Stomach (tissue), 9 donors: ENCODE results near the gene SORCS2. TPM values are rescaled to one million over a fixed set of nuclear protein-coding genes. Genes with fewer than 3 reads are reported as not detected.
"Not testable (repeated sequence)": the region's sequence is repeated elsewhere in the genome, so short reads cannot be mapped to it uniquely, and the experiment has no call there.

Experiments used
- DNase-seq, 2 donors: peaks; one replicate each; pipeline versions ENCODE4 v3.0.0 to v3.0.0-alpha.2; 2013 to 2019
- H3K27ac ChIP-seq, 5 donors: fragments of 200-600 bp in 4 of 5; sonication (generic) in 4 of 5; one replicate each; pipeline ENCODE4 v1.5.1; 2013 to 2019; ENCODE audit warnings: mild to moderate bottlenecking in 1 of 5, moderate library complexity in 1 of 5
- H3K27me3 ChIP-seq, 3 donors: fragments of 200-600 bp; sonication (generic); one replicate each; pipeline ENCODE4 v1.5.1; 2017 to 2019; ENCODE audit warnings: mixed run types in 1 of 3
- H3K36me3 ChIP-seq, 4 donors: fragments of 200-600 bp; sonication (generic); 1 replicate in 3 of 4; 2 replicates in 1 of 4; pipeline ENCODE4 v1.5.1; 2016 to 2019
- H3K4me1 ChIP-seq, 4 donors: fragments of 200-600 bp; sonication (generic); one replicate each; pipeline ENCODE4 v1.5.1; 2016 to 2019
- H3K4me3 ChIP-seq, 4 donors: fragments of 200-600 bp; sonication (generic) in 3 of 4; one replicate each; pipeline ENCODE4 v1.5.1; 2016 to 2019; ENCODE audit warnings: mild to moderate bottlenecking in 1 of 4
- H3K9me3 ChIP-seq, 4 donors: fragments of 200-600 bp; sonication (generic); one replicate each; pipeline ENCODE4 v1.5.1; 2016 to 2019
- EP300 ChIP-seq: sonication (generic); formaldehyde crosslinking; IDR thresholded peaks from one replicate; pipeline ENCODE4 v1.6.1; 2017; ENCODE audit warnings: antibody characterized with exemption
- POLR2A ChIP-seq, 4 donors: fragments of 450-650 bp; IDR thresholded peaks; one replicate each; pipeline ENCODE4 v1.6.1; 2016; ENCODE audit warnings: antibody characterized with exemption in 4 of 4, control low read depth in 2 of 4, mild to moderate bottlenecking in 1 of 4, moderate library complexity in 1 of 4
- POLR2AphosphoS5 ChIP-seq, 3 donors: sonication (generic); formaldehyde crosslinking; IDR thresholded peaks; one replicate each; pipeline ENCODE4 v1.6.1; 2016; ENCODE audit warnings: antibody characterized with exemption in 3 of 3
- WGBS, 5 donors: extraction: QIAGEN DNeasy Blood & Tissue Kit in 3 of 5; methylation state at CpG; one replicate each; pipeline versions ENCODE4 v1.1.5 to v1.1.7; 2013 to 2018; 5-methylcytosine and 5-hydroxymethylcytosine counted together
- intact Hi-C: fragments of 100-400 bp; cut with DNase I; formaldehyde crosslinking; loops from one replicate; pipeline ENCODE4 v1.15.1; 2023; ENCODE audit warnings: low total_unique reads
- polyA plus RNA-seq, 3 donors: library from polyadenylated mRNA; stranded (reverse); fragments of 200-250 nt; gene quantifications; one replicate each; pipeline ENCODE4 v1.2.3, GENCODE V29; 2013
- total RNA-seq, 5 donors: library from RNA; depleted of rRNA; stranded (reverse); fragments of >200 nt; gene quantifications; one replicate each; pipeline versions ENCODE4 v1.1.0 to v1.2.3, GENCODE V29; 2014 to 2016
- TF ChIP-seq, protein P1 (sequence below), 7 experiments: fragments of 450-650 bp in 4 of 7; fragments of 200-600 bp in 3 of 7; sonication (generic) in 3 of 7; IDR thresholded peaks; one replicate each; pipeline ENCODE4 v1.5.1; 2016 to 2019; ENCODE audit warnings: antibody characterized with exemption in 7 of 7, control low read depth in 2 of 7, mild to moderate bottlenecking in 1 of 7
- donor health status: healthy with polysubstance abuse.
- donor health status: Bipolar disorder and iron deficiency.
- donor health status: healthy.

The SORCS2 gene
- total and polyA plus RNA-seq, 8 donors: under 0.01 to 13.0 (median 0.50) TPM; not detected in 1

DNA sequence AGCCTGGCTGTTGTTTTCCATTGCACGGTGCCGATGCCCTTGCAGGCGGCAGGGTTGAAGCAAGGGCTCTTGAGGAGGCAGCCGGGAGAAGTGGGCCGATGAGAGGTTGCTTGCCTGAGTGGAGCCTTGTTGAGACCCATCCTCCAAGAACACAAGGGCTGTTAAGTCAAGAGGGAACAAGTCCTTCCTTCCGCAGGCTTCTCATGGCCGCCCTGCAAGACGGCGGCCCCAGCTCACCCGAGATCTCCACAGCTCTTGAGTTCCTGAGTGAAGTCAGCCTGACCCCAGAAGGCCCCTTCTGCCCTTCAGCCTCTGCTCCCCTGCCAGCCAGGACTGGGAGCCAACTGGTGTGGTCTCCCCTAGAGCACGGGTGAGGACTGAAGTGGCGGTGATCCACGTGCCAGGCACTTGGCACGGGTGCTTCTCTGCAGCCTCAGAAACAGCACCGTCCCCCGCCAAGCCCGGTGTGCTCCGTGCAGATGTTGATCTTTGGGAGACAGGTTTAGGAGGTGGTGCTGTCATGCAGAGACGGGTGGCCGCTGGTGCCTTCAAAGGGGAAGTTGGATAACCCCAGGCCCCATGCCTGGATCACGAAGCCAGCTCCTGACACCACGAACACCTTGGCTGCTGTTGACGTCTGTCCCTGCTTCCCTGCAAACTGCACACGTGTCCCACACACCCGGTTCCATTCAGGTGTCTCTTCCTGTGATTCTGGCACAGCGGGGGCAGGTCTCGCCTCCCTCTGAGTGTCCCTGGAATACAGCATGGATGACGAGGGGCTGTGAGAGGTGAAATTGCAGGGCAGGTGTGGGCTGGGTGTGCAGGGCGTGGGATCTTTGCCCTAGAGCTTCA is 406.8 kb downstream of the SORCS2 start:
- Histone ChIP-seq H3K4me1 (no peaks in the 10 kb centered on the region), H3K4me3 (no peak overlapping the region), H3K9me3 (peaks cover 0 to 13% (median 0%) of the 10 kb centered on the region in 4 donors), H3K27ac (no peak overlapping the region), H3K36me3 (no peaks in the 10 kb centered on the region), H3K27me3 (peaks cover 0 to 32% (median 4%) of the 10 kb centered on the region in 3 donors)
- no peak for DNase-seq
- no peak for TF ChIP-seq EP300
- TF ChIP-seq POLR2A (IDR thresholded peaks at IDR 0.05): no peak
- TF ChIP-seq POLR2AphosphoS5 (IDR thresholded peaks at IDR 0.05): no peak
- TF ChIP-seq, protein P1, sequence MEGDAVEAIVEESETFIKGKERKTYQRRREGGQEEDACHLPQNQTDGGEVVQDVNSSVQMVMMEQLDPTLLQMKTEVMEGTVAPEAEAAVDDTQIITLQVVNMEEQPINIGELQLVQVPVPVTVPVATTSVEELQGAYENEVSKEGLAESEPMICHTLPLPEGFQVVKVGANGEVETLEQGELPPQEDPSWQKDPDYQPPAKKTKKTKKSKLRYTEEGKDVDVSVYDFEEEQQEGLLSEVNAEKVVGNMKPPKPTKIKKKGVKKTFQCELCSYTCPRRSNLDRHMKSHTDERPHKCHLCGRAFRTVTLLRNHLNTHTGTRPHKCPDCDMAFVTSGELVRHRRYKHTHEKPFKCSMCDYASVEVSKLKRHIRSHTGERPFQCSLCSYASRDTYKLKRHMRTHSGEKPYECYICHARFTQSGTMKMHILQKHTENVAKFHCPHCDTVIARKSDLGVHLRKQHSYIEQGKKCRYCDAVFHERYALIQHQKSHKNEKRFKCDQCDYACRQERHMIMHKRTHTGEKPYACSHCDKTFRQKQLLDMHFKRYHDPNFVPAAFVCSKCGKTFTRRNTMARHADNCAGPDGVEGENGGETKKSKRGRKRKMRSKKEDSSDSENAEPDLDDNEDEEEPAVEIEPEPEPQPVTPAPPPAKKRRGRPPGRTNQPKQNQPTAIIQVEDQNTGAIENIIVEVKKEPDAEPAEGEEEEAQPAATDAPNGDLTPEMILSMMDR (IDR thresholded peaks at IDR 0.05): no peak
- 80 to 83% (median 83%) methylated on average over 20 to 29 of the region's 29 CpGs for WGBS, 5 donors
- intact Hi-C loops: no loop called here

GRCh38 chr4:7600247-7600646 is 407.9 kb downstream of the SORCS2 start:
- Histone ChIP-seq H3K4me1 (no peaks in the 10 kb centered on the region), H3K9me3 (peaks cover 0 to 13% (median 3%) of the 10 kb centered on the region in 4 donors), H3K36me3 (no peaks in the 10 kb centered on the region), H3K27me3 (peaks cover 0 to 21% (median 0%) of the 10 kb centered on the region in 3 donors), H3K4me3 (no peak overlapping the region), H3K27ac (no peak overlapping the region)
- TF ChIP-seq EP300: no peak
- TF ChIP-seq, protein P1 (IDR thresholded peaks at IDR 0.05): no peak
- TF ChIP-seq POLR2AphosphoS5 (IDR thresholded peaks at IDR 0.05): no peak
- no peak for TF ChIP-seq POLR2A (IDR thresholded peaks at IDR 0.05)
- intact Hi-C loops: no loop called here
- DNase-seq: no peak
- WGBS, 5 donors: 79 to 87% (median 83%) methylated on average over 10 to 17 of the region's 17 CpGs

- intact Hi-C loops, H3K27ac ChIP-seq, H3K4me1 ChIP-seq, H3K4me3 ChIP-seq, H3K27me3 ChIP-seq, H3K36me3 ChIP-seq, DNase-seq: not testable (repeated sequence)
- 94 to 97% (median 95%) methylated on average over 21 to 30 of the region's 30 CpGs for WGBS, 5 donors
- peaks cover 0 to 13% (median 3%) of the 10 kb centered on the region in 4 donors for H3K9me3 ChIP-seq
These were observed 409.8 kb downstream of the SORCS2 start for GRCh38 chr4:7602166-7602565.

GRCh38 chr4:7607156-7607910 is 415.0 kb downstream of the SORCS2 start:
- Histone ChIP-seq H3K36me3 (no peaks in the 10 kb centered on the region), H3K27me3 (peaks cover 0 to 9% (median 0%) of the 10 kb centered on the region in 3 donors), H3K27ac (no peak overlapping the region), H3K9me3 (peaks cover 0 to 7% (median 3%) of the 10 kb centered on the region in 4 donors), H3K4me3 (no peak overlapping the region), H3K4me1 (peaks cover 0 to 3% (median 0%) of the 10 kb centered on the region in 4 donors)
- peak in 1 of 2 donors; percentile 55 for DNase-seq
- intact Hi-C loops: no loop called here
- 84 to 90% (median 86%) methylated on average over 13 to 14 of the region's 14 CpGs for WGBS, 5 donors
- TF ChIP-seq POLR2A (IDR thresholded peaks at IDR 0.05) (no peak), EP300 (no peak), POLR2AphosphoS5 (IDR thresholded peaks at IDR 0.05) (no peak)
- TF ChIP-seq, protein P1 (IDR thresholded peaks at IDR 0.05): no peak
